ENCODE data around the gene ADCYAP1. TPM values are rescaled to one million over a fixed set of nuclear protein-coding genes. Genes with fewer than 3 reads are reported as not detected.

The ADCYAP1 gene
- total RNA-seq, 2 experiments from 2014 or later, result not detected

GRCh38 chr18:923144-923866 lies 18.6 kb downstream of the ADCYAP1 start:
- Mint-ChIP-seq H3K27me3 (peaks cover 5% of the 10 kb centered on the region), H3K4me3 (no peak overlapping the region), H3K9me3 (no peaks in the 10 kb centered on the region), H3K27ac (no peak overlapping the region), H3K36me3 (ENCODE audit: low read depth) (no peaks in the 10 kb centered on the region), H3K4me1 (no peaks in the 10 kb centered on the region)
- ChIA-PET CTCF (no interaction called here), POLR2A (no interaction called here)
- DNase-seq, result no peak

- H3K36me3 Mint-ChIP-seq (ENCODE audit: low read depth), result no peaks in the 10 kb centered on the region
- no peak overlapping the region for H3K4me3 Mint-ChIP-seq
- no peaks in the 10 kb centered on the region for H3K4me1 Mint-ChIP-seq
- no peak overlapping the region for H3K27ac Mint-ChIP-seq
- no peaks in the 10 kb centered on the region for H3K9me3 Mint-ChIP-seq
- DNase-seq, result no peak
- POLR2A ChIA-PET, result no interaction called here
- CTCF ChIA-PET, result no interaction called here
- H3K27me3 Mint-ChIP-seq, result no peaks in the 10 kb centered on the region
Observed at GRCh38 chr18:924987-925386, 20.3 kb downstream of the ADCYAP1 start.

GRCh38 chr18:926946-927345 lies 22.3 kb downstream of the ADCYAP1 start:
- no peaks in the 10 kb centered on the region for H3K36me3 Mint-ChIP-seq (ENCODE audit: low read depth)
- no peak overlapping the region for H3K4me3 Mint-ChIP-seq
- H3K27ac Mint-ChIP-seq, result no peak overlapping the region
- H3K4me1 Mint-ChIP-seq, result no peaks in the 10 kb centered on the region
- ChIA-PET POLR2A (no interaction called here), CTCF (no interaction called here)
- DNase-seq, result no peak
- no peaks in the 10 kb centered on the region for H3K27me3 Mint-ChIP-seq
- no peaks in the 10 kb centered on the region for H3K9me3 Mint-ChIP-seq

- no peaks in the 10 kb centered on the region for H3K4me1 Mint-ChIP-seq
- no peaks in the 10 kb centered on the region for H3K9me3 Mint-ChIP-seq
- ChIA-PET CTCF (interaction anchor here (1.0 kb wide), 1 partner anchor 68 kb away, joined by 6 read pairs; no protein-coding TSS in a partner anchor), POLR2A (no interaction called here)
- DNase-seq, result no peak
- no peak overlapping the region for H3K27ac Mint-ChIP-seq
- no peaks in the 10 kb centered on the region for H3K36me3 Mint-ChIP-seq (ENCODE audit: low read depth)
- H3K4me3 Mint-ChIP-seq, result no peak overlapping the region
- peaks cover 6% of the 10 kb centered on the region for H3K27me3 Mint-ChIP-seq
Observed at GRCh38 chr18:933082-933481, 28.4 kb downstream of the ADCYAP1 start.

GRCh38 chr18:934518-935133 lies 30.0 kb downstream of the ADCYAP1 start:
- POLR2A ChIA-PET, result no interaction called here
- no peak overlapping the region for H3K4me3 Mint-ChIP-seq
- no peaks in the 10 kb centered on the region for H3K36me3 Mint-ChIP-seq (ENCODE audit: low read depth)
- H3K27ac Mint-ChIP-seq, result no peak overlapping the region
- H3K9me3 Mint-ChIP-seq, result no peaks in the 10 kb centered on the region
- H3K4me1 Mint-ChIP-seq, result no peaks in the 10 kb centered on the region
- H3K27me3 Mint-ChIP-seq, result peaks cover 6% of the 10 kb centered on the region
- CTCF ChIA-PET, result no interaction called here
- DNase-seq, result no peak

- DNase-seq, result no peak
- H3K4me1 Mint-ChIP-seq, result no peaks in the 10 kb centered on the region
- peaks cover 9% of the 10 kb centered on the region for H3K27me3 Mint-ChIP-seq
- no peak overlapping the region for H3K4me3 Mint-ChIP-seq
- no peaks in the 10 kb centered on the region for H3K36me3 Mint-ChIP-seq (ENCODE audit: low read depth)
- no peaks in the 10 kb centered on the region for H3K9me3 Mint-ChIP-seq
- POLR2A ChIA-PET, result no interaction called here
- no peak overlapping the region for H3K27ac Mint-ChIP-seq
- CTCF ChIA-PET, result no interaction called here
Observed at GRCh38 chr18:936941-937340, 32.3 kb downstream of the ADCYAP1 start.

GRCh38 chr18:939166-939565 lies 34.5 kb downstream of the ADCYAP1 start:
- H3K4me3 Mint-ChIP-seq, result no peak overlapping the region
- H3K9me3 Mint-ChIP-seq, result no peaks in the 10 kb centered on the region
- peaks cover 6% of the 10 kb centered on the region for H3K27me3 Mint-ChIP-seq
- no peak for DNase-seq
- H3K36me3 Mint-ChIP-seq (ENCODE audit: low read depth), result no peaks in the 10 kb centered on the region
- no peak overlapping the region for H3K27ac Mint-ChIP-seq
- ChIA-PET POLR2A (no interaction called here), CTCF (no interaction called here)
- no peaks in the 10 kb centered on the region for H3K4me1 Mint-ChIP-seq

GRCh38 chr18:939958-940357 lies 35.3 kb downstream of the ADCYAP1 start:
- Mint-ChIP-seq H3K27ac (no peak overlapping the region), H3K36me3 (ENCODE audit: low read depth) (no peaks in the 10 kb centered on the region), H3K4me3 (no peak overlapping the region), H3K9me3 (no peaks in the 10 kb centered on the region), H3K4me1 (no peaks in the 10 kb centered on the region), H3K27me3 (peaks cover 6% of the 10 kb centered on the region)
- DNase-seq, result no peak
- CTCF ChIA-PET, result no interaction called here
- POLR2A ChIA-PET, result no interaction called here

- DNase-seq, result no peak
- peaks cover 6% of the 10 kb centered on the region for H3K27me3 Mint-ChIP-seq
- H3K9me3 Mint-ChIP-seq, result no peaks in the 10 kb centered on the region
- no peak overlapping the region for H3K4me3 Mint-ChIP-seq
- no peak overlapping the region for H3K27ac Mint-ChIP-seq
- no peaks in the 10 kb centered on the region for H3K36me3 Mint-ChIP-seq (ENCODE audit: low read depth)
- POLR2A ChIA-PET, result no interaction called here
- CTCF ChIA-PET, result no interaction called here
- H3K4me1 Mint-ChIP-seq, result no peaks in the 10 kb centered on the region
Observed at GRCh38 chr18:941331-941730, 36.7 kb downstream of the ADCYAP1 start.

- Mint-ChIP-seq H3K36me3 (ENCODE audit: low read depth) (no peaks in the 10 kb centered on the region), H3K9me3 (peaks cover 2% of the 10 kb centered on the region), H3K27ac (no peak overlapping the region), H3K27me3 (peaks cover 4% of the 10 kb centered on the region), H3K4me1 (no peaks in the 10 kb centered on the region), H3K4me3 (no peak overlapping the region)
- ChIA-PET POLR2A (no interaction called here), CTCF (interaction anchor here (1.6 kb wide), 1 partner anchor 17 kb away, joined by 5 read pairs; no protein-coding TSS in a partner anchor)
- no peak for DNase-seq
Observed at GRCh38 chr18:944440-944839, 39.8 kb downstream of the ADCYAP1 start.

- ChIA-PET POLR2A (no interaction called here), CTCF (no interaction called here)
- peaks cover 2% of the 10 kb centered on the region for H3K9me3 Mint-ChIP-seq
- H3K4me3 Mint-ChIP-seq, result no peak overlapping the region
- no peak for DNase-seq
- no peak overlapping the region for H3K27ac Mint-ChIP-seq
- H3K4me1 Mint-ChIP-seq, result no peaks in the 10 kb centered on the region
- no peaks in the 10 kb centered on the region for H3K36me3 Mint-ChIP-seq (ENCODE audit: low read depth)
- no peaks in the 10 kb centered on the region for H3K27me3 Mint-ChIP-seq
Observed at GRCh38 chr18:949724-950631, 45.3 kb downstream of the ADCYAP1 start.

- Mint-ChIP-seq H3K36me3 (ENCODE audit: low read depth) (no peaks in the 10 kb centered on the region), H3K4me3 (no peak overlapping the region), H3K27me3 (no peaks in the 10 kb centered on the region), H3K27ac (no peak overlapping the region), H3K4me1 (no peaks in the 10 kb centered on the region), H3K9me3 (peaks cover 2% of the 10 kb centered on the region)
- CTCF ChIA-PET, result no interaction called here
- POLR2A ChIA-PET, result no interaction called here
- DNase-seq, result no peak
Observed at GRCh38 chr18:950882-951495, 46.3 kb downstream of the ADCYAP1 start.

- Mint-ChIP-seq H3K36me3 (ENCODE audit: low read depth) (no peaks in the 10 kb centered on the region), H3K27ac (no peak overlapping the region), H3K4me3 (no peak overlapping the region), H3K4me1 (no peaks in the 10 kb centered on the region), H3K9me3 (no peaks in the 10 kb centered on the region), H3K27me3 (peaks cover 2% of the 10 kb centered on the region)
- ChIA-PET CTCF (interaction anchor here (1.3 kb wide), 1 partner anchor 90 kb away, joined by 3 read pairs; no protein-coding TSS in a partner anchor), POLR2A (no interaction called here)
- DNase-seq, result no peak
Observed at GRCh38 chr18:955384-956066, 50.9 kb downstream of the ADCYAP1 start.
